Neural cell (in vitro differentiated cells): ENCODE results near the gene NMUR1. TPM values are rescaled to one million over a fixed set of nuclear protein-coding genes. Genes with fewer than 3 reads are reported as not detected.

Experiments
- H2AFZ ChIP-seq: fragments of 200-600, 300-800 bp; sonication (generic), shearing (Covaris generic); 2 replicates; pipeline ENCODE4 v1.6.0; 2014; ENCODE audit warnings: low read depth, mild to moderate bottlenecking, antibody characterized with exemption, low read length, moderate library complexity
- H3F3A ChIP-seq: fragments of 200-600 bp; shearing (Covaris generic); 2 replicates; pipeline ENCODE4 v1.6.1; 2016; ENCODE audit warnings: mild to moderate bottlenecking, moderate library complexity, mixed read lengths, antibody characterized with exemption, low read length; ENCODE audit not compliant: insufficient read depth, poor library complexity, severe bottlenecking
- H3K27ac ChIP-seq: fragments of 200-600, 300-800 bp; sonication (generic), shearing (Covaris generic); 2 replicates; pipeline ENCODE4 v1.5.1; 2014; ENCODE audit warnings: mild to moderate bottlenecking, low read length, moderate library complexity
- H3K27me3 ChIP-seq: fragments of 300-800, 200-600 bp; sonication (generic), shearing (Covaris generic); 2 replicates; pipeline ENCODE4 v1.6.0; 2014; ENCODE audit warnings: mild to moderate bottlenecking, low read depth, low read length, moderate library complexity; ENCODE audit not compliant: insufficient read depth
- H3K36me3 ChIP-seq: fragments of 300-800, 200-600 bp; sonication (generic), shearing (Covaris generic); 2 replicates; pipeline ENCODE4 v1.5.1; 2014; ENCODE audit warnings: mild to moderate bottlenecking, antibody characterized with exemption, low read length, moderate library complexity; ENCODE audit not compliant: insufficient read depth
- H3K4me2 ChIP-seq: fragments of 300-800, 200-600 bp; sonication (generic), shearing (Covaris generic); 2 replicates; pipeline ENCODE4 v1.6.0; 2014; ENCODE audit warnings: mild to moderate bottlenecking, low read length
- H3K4me3 ChIP-seq: fragments of 300-800, 200-600 bp; sonication (generic), shearing (Covaris generic); 2 replicates; pipeline ENCODE4 v1.5.1; 2014; ENCODE audit warnings: mild to moderate bottlenecking, low read length, moderate library complexity
- H3K79me2 ChIP-seq: fragments of 200-600 bp; shearing (Covaris generic); replicated peaks from 2 replicates; pipeline ENCODE4 v1.6.0; 2014; ENCODE audit warnings: mild to moderate bottlenecking, low read length, moderate library complexity; ENCODE audit not compliant: insufficient read depth
- H3K9ac ChIP-seq: fragments of 300-800, 200-600 bp; sonication (generic), shearing (Covaris generic); 2 replicates; pipeline ENCODE4 v1.6.1; 2016; ENCODE audit warnings: mild to moderate bottlenecking, low read length, mixed read lengths
- H3K9me2 ChIP-seq: fragments of 200-600 bp; shearing (Covaris generic); 2 replicates; pipeline ENCODE4 v1.6.1; 2016; ENCODE audit warnings: mild to moderate bottlenecking, low read length, mixed read lengths; ENCODE audit not compliant: insufficient read depth
- H3K9me3 ChIP-seq: fragments of 200-600, 300-800 bp; sonication (generic), shearing (Covaris generic); 2 replicates; pipeline ENCODE4 v1.6.1; 2016; ENCODE audit warnings: mild to moderate bottlenecking, mixed run types, low read length, moderate library complexity, mixed read lengths
- H4K20me1 ChIP-seq: fragments of 200-600 bp; shearing (Covaris generic); 2 replicates; pipeline ENCODE4 v1.6.1; 2016; ENCODE audit warnings: mild to moderate bottlenecking, mixed run types; ENCODE audit not compliant: insufficient read depth
- EP300 ChIP-seq: fragments of 450-650 bp; conservative IDR thresholded peaks from 2 replicates; pipeline ENCODE4 v1.6.1; 2014; ENCODE audit warnings: antibody characterized with exemption, mild to moderate bottlenecking, moderate library complexity; ENCODE audit not compliant: poor library complexity, severe bottlenecking
- EZH2 ChIP-seq: fragments of 200-600, 300-800 bp; shearing (Covaris generic), sonication (generic); IDR thresholded peaks from 2 replicates; pipeline ENCODE4 v1.6.1; 2014; ENCODE audit warnings: antibody characterized with exemption, low read length, borderline replicate concordance, mild to moderate bottlenecking; ENCODE audit not compliant: insufficient read depth, poor library complexity, severe bottlenecking
- MXI1 ChIP-seq: fragments of 450-650 bp; conservative IDR thresholded peaks from 2 replicates; pipeline ENCODE4 v1.6.1; 2014; ENCODE audit warnings: antibody characterized with exemption, mild to moderate bottlenecking; ENCODE audit not compliant: poor library complexity, severe bottlenecking
- POLR2AphosphoS5 ChIP-seq: IDR thresholded peaks from 2 replicates; pipeline ENCODE4 v1.6.1; 2012
- RAD21 ChIP-seq: fragments of 450-650 bp; conservative IDR thresholded peaks from 2 replicates; pipeline ENCODE4 v1.6.1; 2014; ENCODE audit warnings: antibody characterized with exemption, mild to moderate bottlenecking, moderate library complexity
- SMC3 ChIP-seq: fragments of 450-650 bp; conservative IDR thresholded peaks from 2 replicates; pipeline ENCODE4 v1.6.1; 2014; ENCODE audit warnings: antibody characterized with exemption, mild to moderate bottlenecking, moderate library complexity; ENCODE audit not compliant: poor library complexity
- TAF1 ChIP-seq: IDR thresholded peaks from 2 replicates; pipeline ENCODE4 v1.6.1; 2012; ENCODE audit warnings: low read depth
- polyA plus RNA-seq: library from polyadenylated mRNA; depleted of rRNA; stranded (reverse); fragments of >200 nt; gene quantifications from 2 replicates; pipeline ENCODE4 v1.2.3, GENCODE V29; 2014
- TF ChIP-seq, protein P1 (sequence below): IDR thresholded peaks from 2 replicates; pipeline ENCODE4 v1.6.1; 2012; ENCODE audit warnings: borderline replicate concordance
- TF ChIP-seq, protein P2 (sequence below): fragments of 450-650 bp; IDR thresholded peaks from 2 replicates; pipeline ENCODE4 v1.5.1; 2014; ENCODE audit warnings: antibody characterized with exemption, mild to moderate bottlenecking, moderate library complexity; ENCODE audit not compliant: poor library complexity, severe bottlenecking

The NMUR1 gene
- polyA plus RNA-seq, 1 donor from 2014 or later: not detected

DNA sequence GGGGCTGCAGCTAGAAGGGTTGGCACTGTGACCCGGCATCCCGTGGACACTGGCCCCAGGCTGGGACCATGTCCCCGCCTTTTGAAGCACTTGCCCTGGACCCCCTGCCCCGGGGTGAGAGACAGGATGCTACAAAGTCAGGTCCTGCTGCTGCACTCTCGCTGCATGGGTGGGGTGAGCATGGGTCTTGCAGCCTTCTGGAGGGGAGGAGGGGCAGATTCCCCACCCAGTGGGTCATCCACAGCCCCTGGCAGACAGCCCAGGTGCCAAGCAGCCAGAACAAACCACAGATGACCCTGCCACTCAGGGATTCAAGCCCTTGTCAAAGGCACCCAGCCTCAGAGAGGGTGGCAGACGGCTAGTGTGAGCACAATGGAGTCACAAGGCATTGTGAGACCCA lies 5.7 kb upstream of the NMUR1 start:
- TF ChIP-seq RAD21 (no peak), POLR2AphosphoS5 (no peak), MXI1 (no peak), TAF1 (no peak), SMC3 (no peak), EP300 (no peak), EZH2 (no peak)
- TF ChIP-seq, protein P1, sequence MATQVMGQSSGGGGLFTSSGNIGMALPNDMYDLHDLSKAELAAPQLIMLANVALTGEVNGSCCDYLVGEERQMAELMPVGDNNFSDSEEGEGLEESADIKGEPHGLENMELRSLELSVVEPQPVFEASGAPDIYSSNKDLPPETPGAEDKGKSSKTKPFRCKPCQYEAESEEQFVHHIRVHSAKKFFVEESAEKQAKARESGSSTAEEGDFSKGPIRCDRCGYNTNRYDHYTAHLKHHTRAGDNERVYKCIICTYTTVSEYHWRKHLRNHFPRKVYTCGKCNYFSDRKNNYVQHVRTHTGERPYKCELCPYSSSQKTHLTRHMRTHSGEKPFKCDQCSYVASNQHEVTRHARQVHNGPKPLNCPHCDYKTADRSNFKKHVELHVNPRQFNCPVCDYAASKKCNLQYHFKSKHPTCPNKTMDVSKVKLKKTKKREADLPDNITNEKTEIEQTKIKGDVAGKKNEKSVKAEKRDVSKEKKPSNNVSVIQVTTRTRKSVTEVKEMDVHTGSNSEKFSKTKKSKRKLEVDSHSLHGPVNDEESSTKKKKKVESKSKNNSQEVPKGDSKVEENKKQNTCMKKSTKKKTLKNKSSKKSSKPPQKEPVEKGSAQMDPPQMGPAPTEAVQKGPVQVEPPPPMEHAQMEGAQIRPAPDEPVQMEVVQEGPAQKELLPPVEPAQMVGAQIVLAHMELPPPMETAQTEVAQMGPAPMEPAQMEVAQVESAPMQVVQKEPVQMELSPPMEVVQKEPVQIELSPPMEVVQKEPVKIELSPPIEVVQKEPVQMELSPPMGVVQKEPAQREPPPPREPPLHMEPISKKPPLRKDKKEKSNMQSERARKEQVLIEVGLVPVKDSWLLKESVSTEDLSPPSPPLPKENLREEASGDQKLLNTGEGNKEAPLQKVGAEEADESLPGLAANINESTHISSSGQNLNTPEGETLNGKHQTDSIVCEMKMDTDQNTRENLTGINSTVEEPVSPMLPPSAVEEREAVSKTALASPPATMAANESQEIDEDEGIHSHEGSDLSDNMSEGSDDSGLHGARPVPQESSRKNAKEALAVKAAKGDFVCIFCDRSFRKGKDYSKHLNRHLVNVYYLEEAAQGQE: no peak
- TF ChIP-seq, protein P2, sequence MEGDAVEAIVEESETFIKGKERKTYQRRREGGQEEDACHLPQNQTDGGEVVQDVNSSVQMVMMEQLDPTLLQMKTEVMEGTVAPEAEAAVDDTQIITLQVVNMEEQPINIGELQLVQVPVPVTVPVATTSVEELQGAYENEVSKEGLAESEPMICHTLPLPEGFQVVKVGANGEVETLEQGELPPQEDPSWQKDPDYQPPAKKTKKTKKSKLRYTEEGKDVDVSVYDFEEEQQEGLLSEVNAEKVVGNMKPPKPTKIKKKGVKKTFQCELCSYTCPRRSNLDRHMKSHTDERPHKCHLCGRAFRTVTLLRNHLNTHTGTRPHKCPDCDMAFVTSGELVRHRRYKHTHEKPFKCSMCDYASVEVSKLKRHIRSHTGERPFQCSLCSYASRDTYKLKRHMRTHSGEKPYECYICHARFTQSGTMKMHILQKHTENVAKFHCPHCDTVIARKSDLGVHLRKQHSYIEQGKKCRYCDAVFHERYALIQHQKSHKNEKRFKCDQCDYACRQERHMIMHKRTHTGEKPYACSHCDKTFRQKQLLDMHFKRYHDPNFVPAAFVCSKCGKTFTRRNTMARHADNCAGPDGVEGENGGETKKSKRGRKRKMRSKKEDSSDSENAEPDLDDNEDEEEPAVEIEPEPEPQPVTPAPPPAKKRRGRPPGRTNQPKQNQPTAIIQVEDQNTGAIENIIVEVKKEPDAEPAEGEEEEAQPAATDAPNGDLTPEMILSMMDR: no peak
- no peak overlapping the region for H3K9ac ChIP-seq
- no peak overlapping the region for H3K4me2 ChIP-seq
- no peaks in the 10 kb centered on the region for H3K36me3 ChIP-seq
- H3K4me3 ChIP-seq: no peak overlapping the region
- no peaks in the 10 kb centered on the region for H3K79me2 ChIP-seq
- no peak overlapping the region for H2AFZ ChIP-seq
- peaks cover 2% of the 10 kb centered on the region for H3K27me3 ChIP-seq
- no peak overlapping the region for H3K27ac ChIP-seq
- no peaks in the 10 kb centered on the region for H3F3A ChIP-seq
- H4K20me1 ChIP-seq: no peaks in the 10 kb centered on the region
- no peaks in the 10 kb centered on the region for H3K9me2 ChIP-seq
- H3K9me3 ChIP-seq: no peaks in the 10 kb centered on the region

DNA sequence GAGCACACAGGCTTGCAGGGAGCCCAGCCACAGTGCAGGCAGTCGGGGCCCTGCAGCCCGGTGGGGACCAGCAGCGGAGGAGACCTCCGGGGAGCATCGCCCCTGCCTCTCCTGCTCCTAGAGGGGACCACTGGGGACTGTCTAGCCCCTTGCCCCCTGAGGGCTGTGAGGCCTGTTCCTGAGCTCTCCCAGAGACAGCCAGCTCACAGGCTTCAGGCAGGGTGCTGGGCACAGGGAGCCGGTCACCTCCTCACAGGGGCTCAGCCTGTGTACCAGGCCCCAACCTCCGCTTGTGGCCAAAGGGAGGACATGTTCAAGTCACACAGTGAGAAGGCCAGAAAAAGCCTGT lies 3.5 kb upstream of the NMUR1 start:
- H4K20me1 ChIP-seq: no peaks in the 10 kb centered on the region
- H3K9me3 ChIP-seq: no peaks in the 10 kb centered on the region
- H3K27ac ChIP-seq: no peak overlapping the region
- H3K79me2 ChIP-seq: no peaks in the 10 kb centered on the region
- H3F3A ChIP-seq: no peaks in the 10 kb centered on the region
- no peak overlapping the region for H2AFZ ChIP-seq
- peaks cover 23% of the 10 kb centered on the region for H3K27me3 ChIP-seq
- TF ChIP-seq EP300 (no peak), EZH2 (no peak), SMC3 (no peak), MXI1 (no peak), POLR2AphosphoS5 (no peak), RAD21 (no peak), TAF1 (no peak)
- TF ChIP-seq, protein P2: no peak
- TF ChIP-seq, protein P1: no peak
- H3K4me3 ChIP-seq: no peak overlapping the region
- no peak overlapping the region for H3K4me2 ChIP-seq
- H3K9ac ChIP-seq: no peak overlapping the region
- no peaks in the 10 kb centered on the region for H3K9me2 ChIP-seq
- H3K36me3 ChIP-seq: no peaks in the 10 kb centered on the region
